Gastroesophageal sphincter (tissue), 3 donors: ENCODE measurements around the gene JAGN1.
"Not testable (repeated sequence)": the region's sequence is repeated elsewhere in the genome, so short reads cannot be mapped to it uniquely, and the experiment has no call there.

ENCODE experiments used
- EP300 ChIP-seq: sonication (generic); formaldehyde crosslinking; IDR thresholded peaks from one replicate; pipeline ENCODE4 v1.6.1; 2017; ENCODE audit warnings: antibody characterized with exemption, mild to moderate bottlenecking
- POLR2A ChIP-seq, 2 donors: fragments of 450-650 bp; IDR thresholded peaks; one replicate each; pipeline ENCODE4 v1.6.1; 2017; ENCODE audit warnings: antibody characterized with exemption in 2 of 2, mild to moderate bottlenecking in 2 of 2, moderate library complexity in 1 of 2
- TF ChIP-seq, protein P1 (sequence below), 4 experiments: fragments of 200-600 bp in 2 of 4; fragments of 450-650 bp in 2 of 4; sonication (generic) in 1 of 4; IDR thresholded peaks; one replicate each; pipeline ENCODE4 v1.5.1; 2017 to 2019; ENCODE audit warnings: antibody characterized with exemption in 4 of 4, mild to moderate bottlenecking in 2 of 4, moderate library complexity in 2 of 4

GRCh38 chr3:9896755-9897407 is 6.5 kb downstream of the JAGN1 start:
- TF ChIP-seq, protein P1, sequence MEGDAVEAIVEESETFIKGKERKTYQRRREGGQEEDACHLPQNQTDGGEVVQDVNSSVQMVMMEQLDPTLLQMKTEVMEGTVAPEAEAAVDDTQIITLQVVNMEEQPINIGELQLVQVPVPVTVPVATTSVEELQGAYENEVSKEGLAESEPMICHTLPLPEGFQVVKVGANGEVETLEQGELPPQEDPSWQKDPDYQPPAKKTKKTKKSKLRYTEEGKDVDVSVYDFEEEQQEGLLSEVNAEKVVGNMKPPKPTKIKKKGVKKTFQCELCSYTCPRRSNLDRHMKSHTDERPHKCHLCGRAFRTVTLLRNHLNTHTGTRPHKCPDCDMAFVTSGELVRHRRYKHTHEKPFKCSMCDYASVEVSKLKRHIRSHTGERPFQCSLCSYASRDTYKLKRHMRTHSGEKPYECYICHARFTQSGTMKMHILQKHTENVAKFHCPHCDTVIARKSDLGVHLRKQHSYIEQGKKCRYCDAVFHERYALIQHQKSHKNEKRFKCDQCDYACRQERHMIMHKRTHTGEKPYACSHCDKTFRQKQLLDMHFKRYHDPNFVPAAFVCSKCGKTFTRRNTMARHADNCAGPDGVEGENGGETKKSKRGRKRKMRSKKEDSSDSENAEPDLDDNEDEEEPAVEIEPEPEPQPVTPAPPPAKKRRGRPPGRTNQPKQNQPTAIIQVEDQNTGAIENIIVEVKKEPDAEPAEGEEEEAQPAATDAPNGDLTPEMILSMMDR (IDR thresholded peaks at IDR 0.05): not testable (repeated sequence)
- TF ChIP-seq EP300; POLR2A (IDR thresholded peaks at IDR 0.05): not testable (repeated sequence)
